Activated CD8-positive, alpha-beta memory T cell treated with anti-CD3 and anti-CD28 coated beads, Interleukin-2, amount 50 U/mL, for 24 hours (primary cell): ENCODE results near the gene ZBED2.
"Not testable (repeated sequence)": the region's sequence is repeated elsewhere in the genome, so short reads cannot be mapped to it uniquely, and the experiment has no call there.

Experiments used
- DNase-seq: peaks from one replicate; pipeline ENCODE4 v3.0.0-alpha.2; 2020; ENCODE audit errors: extremely low read depth

The ZBED2 gene, protein sequence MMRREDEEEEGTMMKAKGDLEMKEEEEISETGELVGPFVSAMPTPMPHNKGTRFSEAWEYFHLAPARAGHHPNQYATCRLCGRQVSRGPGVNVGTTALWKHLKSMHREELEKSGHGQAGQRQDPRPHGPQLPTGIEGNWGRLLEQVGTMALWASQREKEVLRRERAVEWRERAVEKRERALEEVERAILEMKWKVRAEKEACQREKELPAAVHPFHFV

GRCh38 chr3:111595232-111595631 is at the start of gene ZBED2:
Gene ZBED2, minus strand, starts transcription at chr3:111595346. Its CDS starts 1,145 bp downstream, at chr3:111594201.
- no peak for DNase-seq

DNA sequence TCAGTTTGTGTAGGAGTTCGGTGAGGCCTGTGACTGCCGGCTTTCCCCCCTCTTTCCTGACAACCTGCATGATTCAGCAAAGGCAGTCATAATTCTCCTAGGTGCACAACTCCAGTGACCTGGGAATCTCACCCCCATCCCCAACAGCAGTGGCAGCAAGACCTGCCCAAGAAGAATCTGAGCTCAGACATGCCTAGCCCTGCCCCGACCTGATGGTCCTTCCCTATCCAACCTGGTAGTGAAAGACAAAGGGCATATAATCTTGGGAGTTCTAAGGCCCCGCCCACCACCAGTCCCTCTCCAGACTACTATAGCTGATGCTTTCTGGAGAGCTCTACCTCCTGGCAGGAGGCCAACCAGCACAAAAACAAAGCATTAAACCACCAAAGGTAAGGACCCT is 44.2 kb upstream of the ZBED2 start:
- no peak for DNase-seq

DNA sequence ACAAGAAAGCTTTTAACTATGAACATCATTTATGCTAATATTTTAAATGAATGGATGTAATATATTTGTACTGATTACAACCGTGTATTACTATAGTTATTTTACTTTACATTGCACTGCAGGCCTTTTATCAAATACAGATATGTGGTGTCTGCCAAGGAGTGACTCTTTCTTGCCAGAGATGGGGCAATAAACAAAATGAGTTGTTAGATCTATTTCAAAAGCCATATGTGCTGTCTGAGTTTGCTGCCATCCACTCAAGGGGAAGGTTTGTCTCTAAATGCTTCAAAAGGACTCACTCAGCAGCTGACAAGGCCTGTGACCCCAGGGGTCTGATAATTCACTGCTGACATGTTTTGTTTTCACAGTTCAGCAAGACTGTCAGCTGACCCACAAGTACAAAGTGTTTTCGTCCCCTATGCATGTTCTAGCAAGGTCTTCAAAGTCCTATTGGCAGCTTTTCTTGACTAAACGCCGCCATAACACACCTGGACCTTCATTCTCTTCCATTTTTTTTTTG is 41.3 kb upstream of the ZBED2 start:
- no peak for DNase-seq

- DNase-seq = no peak
Measured at GRCh38 chr3:111635403-111635802, 40.3 kb upstream of the ZBED2 start.

GRCh38 chr3:111630638-111631037 is 35.5 kb upstream of the ZBED2 start:
- DNase-seq = not testable (repeated sequence)

DNA sequence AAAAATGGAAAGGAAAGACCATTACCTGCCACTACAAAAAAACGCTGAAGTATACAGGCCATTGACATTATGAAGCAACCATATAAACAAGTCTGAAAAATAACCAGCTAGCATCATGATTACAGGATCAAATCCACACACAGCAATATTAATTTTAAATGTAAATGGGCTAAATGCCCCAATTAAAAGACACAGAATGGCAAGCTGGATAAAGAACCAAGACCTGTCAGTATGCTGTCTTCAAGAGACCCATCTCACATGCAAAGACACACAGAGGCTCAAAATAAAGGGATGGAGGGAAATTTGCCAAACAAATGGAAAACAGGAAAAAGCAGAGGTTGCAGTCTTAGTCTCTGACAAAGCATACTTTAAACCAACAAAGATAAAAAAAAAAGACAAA is 33.9 kb upstream of the ZBED2 start:
- DNase-seq = not testable (repeated sequence)

- no peak for DNase-seq
Measured at GRCh38 chr3:111627092-111627491, 31.9 kb upstream of the ZBED2 start.

DNA sequence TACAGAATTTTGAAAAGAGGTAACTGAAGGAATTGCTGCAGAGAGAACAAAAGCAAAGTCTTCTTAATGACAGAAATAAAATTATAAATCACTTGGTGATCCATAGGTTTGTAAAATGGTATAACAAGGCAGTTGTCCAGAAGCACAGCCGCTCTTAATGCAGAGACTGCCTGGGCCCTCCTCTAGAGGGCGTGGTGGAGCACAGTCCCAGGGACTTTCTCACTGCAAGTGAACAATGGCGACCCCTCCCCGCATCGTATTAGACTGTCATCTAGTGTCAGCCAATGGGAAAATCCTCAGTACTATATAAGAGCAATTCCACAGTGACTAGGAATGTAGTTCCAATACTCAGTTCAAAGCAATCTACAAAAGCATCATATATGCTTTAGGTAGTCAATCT is 26.4 kb upstream of the ZBED2 start:
- no peak for DNase-seq

- no peak for DNase-seq
Measured at GRCh38 chr3:111619833-111620232, 24.7 kb upstream of the ZBED2 start.

- DNase-seq = no peak
Measured at GRCh38 chr3:111618945-111619344, 23.8 kb upstream of the ZBED2 start.

DNA sequence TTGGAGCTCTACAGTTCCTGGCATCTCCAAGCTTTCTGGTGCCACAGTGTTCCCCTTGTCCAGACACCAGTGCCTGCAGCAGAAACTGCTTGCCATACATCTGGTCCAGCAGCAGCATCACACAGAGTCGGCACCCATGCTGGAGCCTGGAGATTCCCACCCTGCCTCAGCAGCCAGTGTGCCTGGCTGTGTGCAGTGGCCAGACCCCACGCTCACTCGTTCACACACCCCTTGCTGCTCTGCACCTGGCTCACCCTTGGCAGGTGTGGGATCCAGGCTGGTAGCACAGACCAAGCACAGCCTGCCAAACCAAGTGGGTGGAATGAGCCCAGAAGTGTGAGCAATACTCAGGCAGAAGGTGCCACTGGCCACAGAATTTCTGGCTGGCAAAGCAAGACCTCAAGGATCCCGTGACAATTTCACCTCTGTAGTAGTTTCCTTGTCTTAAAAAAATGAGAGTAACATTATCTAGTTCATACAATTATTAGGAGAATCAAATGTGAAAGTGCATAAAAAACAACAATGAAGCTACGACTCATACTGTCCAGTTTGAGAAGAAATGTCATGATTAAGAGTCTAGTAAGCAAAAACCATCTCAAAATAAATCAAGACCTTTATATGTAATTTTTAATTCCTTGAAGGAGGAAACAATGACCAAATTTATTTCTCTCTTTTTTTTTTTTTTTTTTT is 22.9 kb upstream of the ZBED2 start:
- DNase-seq = no peak

DNA sequence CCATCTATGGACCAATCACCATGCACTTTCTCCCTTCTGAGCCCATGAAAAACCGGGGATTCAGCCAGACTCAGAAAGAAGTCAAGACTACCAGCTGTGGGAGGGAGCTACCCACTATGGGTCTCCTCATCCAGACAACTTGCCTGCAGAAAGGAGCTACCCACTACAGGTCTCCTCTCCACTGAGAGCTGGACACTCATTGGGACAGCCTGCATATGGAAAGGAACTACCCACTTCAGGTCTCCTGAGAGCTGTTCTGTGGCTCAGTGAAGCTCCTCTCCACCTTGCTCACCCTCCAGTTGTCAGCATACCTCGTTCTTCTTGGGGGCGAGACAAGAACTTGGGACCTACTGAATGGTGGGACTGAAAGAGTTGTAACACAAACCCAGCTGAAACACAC is 22.3 kb upstream of the ZBED2 start:
- no peak for DNase-seq

DNA sequence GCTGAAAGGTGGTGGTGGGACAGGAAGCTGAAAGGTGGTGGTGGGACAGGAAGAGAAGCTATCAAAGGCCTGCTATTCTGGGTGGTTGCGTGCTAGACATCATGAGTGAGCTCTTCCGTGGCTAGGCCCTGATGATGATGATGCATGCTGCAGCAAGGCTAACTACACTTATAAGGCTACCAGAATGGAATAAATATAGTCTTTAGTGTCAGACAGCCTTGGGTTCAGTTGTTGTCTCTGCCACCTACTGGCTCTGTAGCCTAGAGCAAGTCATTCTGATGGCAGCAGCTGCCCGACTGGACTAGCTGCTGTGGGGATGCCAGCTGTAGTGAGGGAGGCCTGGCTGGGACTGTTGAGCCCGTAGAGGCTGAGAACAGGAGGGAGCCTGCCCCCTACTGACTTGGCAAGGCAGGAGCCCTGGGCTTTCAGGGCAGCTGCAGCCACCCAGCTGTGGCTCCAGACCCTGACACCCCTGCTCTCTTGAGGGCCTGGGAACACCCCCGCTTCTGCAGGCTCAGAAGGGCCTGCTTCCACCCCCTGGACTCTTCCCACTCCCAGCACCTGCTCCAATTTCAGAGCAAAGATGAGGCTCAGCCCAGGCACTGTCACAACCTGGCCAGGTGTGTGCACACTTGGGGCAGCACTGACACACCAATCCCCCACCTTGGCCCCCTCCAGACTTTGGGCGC is 21.4 kb upstream of the ZBED2 start:
- no peak for DNase-seq

GRCh38 chr3:111615880-111616279 is 20.7 kb upstream of the ZBED2 start:
- DNase-seq = no peak

GRCh38 chr3:111613294-111613693 is 18.1 kb upstream of the ZBED2 start:
- DNase-seq = no peak

- DNase-seq = no peak
Measured at GRCh38 chr3:111610612-111611054, 15.5 kb upstream of the ZBED2 start.

DNA sequence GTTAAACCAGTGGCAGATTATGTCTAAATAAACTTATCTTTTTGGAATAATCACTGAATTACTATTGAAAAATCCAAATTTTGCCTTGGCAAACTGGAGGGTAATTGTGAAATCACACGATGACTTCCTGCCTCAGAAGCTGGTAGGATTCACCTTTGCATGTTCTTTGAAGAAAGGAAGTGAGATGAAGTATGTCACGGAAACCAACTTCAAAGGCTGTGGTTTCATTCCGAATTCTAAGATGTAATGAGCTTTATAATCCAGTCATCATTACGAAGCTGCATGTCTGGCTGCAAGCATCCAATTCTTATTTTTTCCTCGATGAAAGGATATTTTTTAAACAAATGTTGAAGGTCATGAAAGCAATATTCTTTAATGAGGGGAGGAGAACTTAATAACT is 15.0 kb upstream of the ZBED2 start:
- no peak for DNase-seq

- no peak for DNase-seq
Measured at GRCh38 chr3:111609700-111610099, 14.6 kb upstream of the ZBED2 start.

DNA sequence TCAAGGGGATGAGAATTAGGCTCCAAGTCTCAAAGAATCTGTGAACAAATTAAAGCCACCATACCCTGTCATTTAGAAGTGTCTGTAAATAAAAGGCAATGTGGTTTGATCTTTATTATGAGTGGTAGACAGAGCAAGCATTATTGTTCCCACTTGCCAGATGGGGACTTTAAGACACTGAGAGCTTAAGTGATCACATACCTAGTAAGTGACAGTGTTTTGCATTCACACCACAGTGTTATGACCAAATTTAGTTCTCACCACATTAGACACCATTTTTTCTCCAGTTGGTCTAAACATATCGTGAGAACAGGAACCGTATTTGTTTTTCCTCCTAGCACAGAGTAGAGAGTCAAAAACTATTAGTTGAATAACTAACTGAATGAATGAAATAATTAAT is 13.2 kb upstream of the ZBED2 start:
- DNase-seq = no peak

GRCh38 chr3:111607240-111607920 is 12.2 kb upstream of the ZBED2 start:
- DNase-seq = no peak

- DNase-seq = no peak
Measured at GRCh38 chr3:111605493-111605892, 10.3 kb upstream of the ZBED2 start.

DNA sequence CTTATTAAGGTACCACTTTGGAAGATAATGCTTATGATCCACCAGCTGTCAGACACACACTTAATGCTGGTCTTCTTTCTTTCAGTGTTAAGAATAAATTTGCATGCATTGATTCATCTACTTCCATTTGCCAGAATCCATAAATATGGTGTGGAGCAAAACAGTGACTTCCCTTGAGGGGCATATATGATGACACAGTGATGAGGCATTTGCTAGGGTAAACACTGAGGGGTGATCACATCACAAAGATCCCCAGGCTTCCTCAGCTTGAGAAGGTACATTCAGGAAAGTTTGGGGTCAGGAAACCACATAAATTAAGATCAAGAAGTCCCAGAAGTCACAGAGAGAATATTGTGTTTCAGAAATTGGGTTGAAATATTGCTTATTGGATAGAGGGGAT is 9.9 kb upstream of the ZBED2 start:
- DNase-seq = no peak
